Common myeloid progenitor, CD34-positive (primary cell): ENCODE measurements around the gene TMEM25.
A peak's percentile ranks its signal among the peaks of the same experiment; 100 is the strongest.

ENCODE experiments used
- CTCF ChIA-PET: fragments of 350-600 bp; sonication (Branson Sonifier 250); formaldehyde crosslinking; loops from one replicate; lab custom pipeline; 2021; ENCODE audit warnings: antibody characterized with exemption; lab: Charles Lee
- POLR2A ChIA-PET: fragments of 350-600 bp; sonication (Branson Sonifier 250); formaldehyde crosslinking; loops from one replicate; lab custom pipeline; 2021; ENCODE audit warnings: antibody characterized with exemption; lab: Charles Lee
- DNase-seq, 3 donors: peaks; one replicate each; pipeline versions ENCODE4 v3.0.0 to v3.0.0-alpha.2; 2013
- H3K27ac ChIP-seq, 2 experiments: 1 replicate in 1 of 2; 2 replicates in 1 of 2; pipeline ENCODE4 v1.7.0; 2013; ENCODE audit warnings: inconsistent platforms in 2 of 2, low read length in 2 of 2, mild to moderate bottlenecking in 2 of 2, low read depth in 1 of 2, moderate library complexity in 1 of 2; ENCODE audit not compliant: severe bottlenecking in 2 of 2, insufficient read depth in 1 of 2, poor library complexity in 1 of 2
- H3K27me3 ChIP-seq, 5 experiments: replicated peaks in 2 of 5; 1 replicate in 3 of 5; 2 replicates in 2 of 5; pipeline versions ENCODE4 v1.6.1 to v1.7.0; 2013; ENCODE audit warnings: low read length in 4 of 5, mild to moderate bottlenecking in 2 of 5, moderate library complexity in 2 of 5, inconsistent platforms in 1 of 5; ENCODE audit not compliant: insufficient read depth in 5 of 5, control insufficient read depth in 4 of 5
- H3K36me3 ChIP-seq, 4 experiments: 1 replicate in 2 of 4; 2 replicates in 2 of 4; pipeline versions ENCODE4 v1.6.1 to v1.7.0; 2013; ENCODE audit warnings: low read length in 3 of 4, control low read depth in 1 of 4, mild to moderate bottlenecking in 1 of 4; ENCODE audit not compliant: control insufficient read depth in 4 of 4, insufficient read depth in 4 of 4
- H3K4me1 ChIP-seq, 4 experiments: 1 replicate in 3 of 4; 2 replicates in 1 of 4; pipeline versions ENCODE4 v1.6.1 to v1.7.1; 2013; ENCODE audit warnings: low read length in 3 of 4, mild to moderate bottlenecking in 3 of 4, control low read depth in 1 of 4, inconsistent platforms in 1 of 4, moderate library complexity in 1 of 4; ENCODE audit not compliant: control insufficient read depth in 4 of 4, insufficient read depth in 4 of 4; ENCODE audit errors: control extremely low read depth in 1 of 4
- H3K4me3 ChIP-seq, 7 experiments: 1 replicate in 4 of 7; 2 replicates in 3 of 7; pipeline versions ENCODE4 v1.5.1 to v1.7.0; 2013; ENCODE audit warnings: mild to moderate bottlenecking in 7 of 7, low read length in 6 of 7, moderate library complexity in 6 of 7, inconsistent platforms in 2 of 7, low read depth in 2 of 7, control low read depth in 1 of 7; ENCODE audit not compliant: insufficient read depth in 4 of 7, control insufficient read depth in 1 of 7; ENCODE audit errors: extremely low read depth in 1 of 7
- H3K9me3 ChIP-seq, 5 experiments: 1 replicate in 4 of 5; 2 replicates in 1 of 5; pipeline versions ENCODE4 v1.6.1 to v1.7.1; 2013; ENCODE audit warnings: low read length in 4 of 5, mild to moderate bottlenecking in 2 of 5, inconsistent platforms in 1 of 5, low read depth in 1 of 5, moderate library complexity in 1 of 5; ENCODE audit not compliant: control insufficient read depth in 4 of 5, insufficient read depth in 2 of 5; ENCODE audit errors: control extremely low read depth in 1 of 5
- WGBS: methylation state at CpG from one replicate; pipeline ENCODE4 v1.1.5; 2013; ENCODE audit not compliant: insufficient coverage; 5-methylcytosine and 5-hydroxymethylcytosine counted together

TMEM25 gene

GRCh38 chr11:118536726-118537125, 5.7 kb downstream of the TMEM25 start:
- CTCF ChIA-PET, result interaction anchor here (0.7 to 1.3 kb wide), 3 partner anchors 10 to 15 kb away, joined by 3 read pairs; partner anchors contain the start of gene TTC36
- Histone ChIP-seq H3K27me3 (no peaks in the 10 kb centered on the region), H3K27ac (no peak overlapping the region), H3K36me3 (peaks cover 0 to 28% (median 4%) of the 10 kb centered on the region in 4 experiments), H3K4me1 (peaks cover 0 to 5% (median 5%) of the 10 kb centered on the region in 4 experiments), H3K4me3 (no peak overlapping the region), H3K9me3 (no peaks in the 10 kb centered on the region)
- WGBS, result 93% methylated on average over 2 of the region's 5 CpGs
- POLR2A ChIA-PET, result interaction anchor here (0.5 kb wide), 1 partner anchor 12 kb away, joined by 3 read pairs; no protein-coding TSS in a partner anchor
- DNase-seq, result no peak

GRCh38 chr11:118537409-118537980, 6.5 kb downstream of the TMEM25 start:
- H3K36me3 ChIP-seq, result peaks cover 0 to 32% (median 4%) of the 10 kb centered on the region in 4 experiments
- POLR2A ChIA-PET, result interaction anchor here (0.5 kb wide), 1 partner anchor 12 kb away, joined by 3 read pairs; no protein-coding TSS in a partner anchor
- no peak overlapping the region for H3K4me3 ChIP-seq
- CTCF ChIA-PET, result interaction anchor here (1.3 kb wide), 1 partner anchor 10 kb away, joined by 3 read pairs; the partner anchor contains the start of gene TTC36
- H3K4me1 ChIP-seq, result no peaks in the 10 kb centered on the region
- H3K9me3 ChIP-seq, result no peaks in the 10 kb centered on the region
- 95% methylated on average over 5 of the region's 6 CpGs for WGBS
- no peak for DNase-seq
- no peaks in the 10 kb centered on the region for H3K27me3 ChIP-seq
- H3K27ac ChIP-seq, result no peak overlapping the region

DNA sequence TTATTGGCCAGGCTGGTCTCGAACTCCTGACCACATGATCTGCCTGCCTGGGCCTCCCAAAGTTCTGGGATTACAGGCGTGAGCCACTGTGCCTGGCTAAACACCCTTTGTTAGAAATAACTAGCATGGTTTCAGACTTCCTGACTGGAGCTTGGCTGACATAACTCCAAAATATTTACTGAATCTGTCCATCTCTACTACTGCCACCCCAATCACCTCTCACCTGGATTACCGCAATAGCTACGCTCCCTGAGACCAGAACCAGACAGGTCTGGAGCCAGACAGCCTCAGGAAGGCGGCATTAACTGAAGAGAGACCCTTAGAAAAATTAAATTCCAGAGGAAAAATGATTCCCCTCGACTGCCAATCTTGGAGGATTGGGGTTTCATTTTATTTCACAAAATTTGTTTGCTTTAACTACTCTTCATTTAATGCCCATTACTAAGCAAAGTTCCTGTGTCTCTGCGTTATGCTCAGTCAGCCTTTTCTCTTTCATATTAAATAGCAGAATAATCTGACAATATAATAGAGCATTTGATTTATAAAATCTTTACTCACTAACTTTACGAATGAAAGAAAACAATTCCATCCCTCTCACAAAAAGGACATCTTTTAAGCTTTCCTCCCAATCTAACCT, 13.1 kb downstream of the TMEM25 start:
- Histone ChIP-seq H3K27me3 (no peaks in the 10 kb centered on the region), H3K4me1 (no peaks in the 10 kb centered on the region), H3K27ac (no peak overlapping the region), H3K9me3 (no peaks in the 10 kb centered on the region), H3K36me3 (peaks cover 6 to 36% (median 12%) of the 10 kb centered on the region in 4 experiments), H3K4me3 (no peak overlapping the region)
- ChIA-PET CTCF (interaction anchor here (0.6 to 1.1 kb wide), 3 partner anchors 14 to 244 kb away, joined by 3 read pairs; no protein-coding TSS in a partner anchor), POLR2A (interaction anchor here (0.5 to 1.4 kb wide), 2 partner anchors 9 to 472 kb away, joined by 3 to 4 read pairs; no protein-coding TSS in a partner anchor)
- DNase-seq, result no peak
- 73% methylated on average over 2 of the region's 8 CpGs for WGBS

GRCh38 chr11:118544647-118545010, 13.6 kb downstream of the TMEM25 start:
- H3K27me3 ChIP-seq, result no peaks in the 10 kb centered on the region
- H3K27ac ChIP-seq, result no peak overlapping the region
- DNase-seq, result no peak
- no peaks in the 10 kb centered on the region for H3K9me3 ChIP-seq
- POLR2A ChIA-PET, result interaction anchor here (0.5 kb wide), 1 partner anchor 472 kb away, joined by 3 read pairs; no protein-coding TSS in a partner anchor
- H3K4me3 ChIP-seq, result no peak overlapping the region
- H3K36me3 ChIP-seq, result peaks cover 6 to 36% (median 12%) of the 10 kb centered on the region in 4 experiments
- WGBS, result 100% methylated on average over 1 of the region's 3 CpGs
- H3K4me1 ChIP-seq, result no peaks in the 10 kb centered on the region
- CTCF ChIA-PET, result no interaction called here

- WGBS, result 98% methylated on average over 4 of the region's 5 CpGs
- Histone ChIP-seq H3K9me3 (no peaks in the 10 kb centered on the region), H3K27me3 (no peaks in the 10 kb centered on the region), H3K36me3 (peaks cover 6 to 35% (median 12%) of the 10 kb centered on the region in 4 experiments), H3K4me3 (no peak overlapping the region), H3K4me1 (no peaks in the 10 kb centered on the region), H3K27ac (no peak overlapping the region)
- ChIA-PET POLR2A (no interaction called here), CTCF (no interaction called here)
- no peak for DNase-seq
Observed at GRCh38 chr11:118545533-118545932, 14.5 kb downstream of the TMEM25 start.

GRCh38 chr11:118547132-118547531, 16.1 kb downstream of the TMEM25 start:
- H3K36me3 ChIP-seq, result peaks cover 6 to 40% (median 17%) of the 10 kb centered on the region in 4 experiments
- H3K4me3 ChIP-seq, result no peak overlapping the region
- no peaks in the 10 kb centered on the region for H3K27me3 ChIP-seq
- H3K4me1 ChIP-seq, result no peaks in the 10 kb centered on the region
- WGBS, result 100% methylated on average over 2 of the region's 2 CpGs
- H3K9me3 ChIP-seq, result no peaks in the 10 kb centered on the region
- no peak for DNase-seq
- CTCF ChIA-PET, result no interaction called here
- H3K27ac ChIP-seq, result peak overlapping the region in 1 of 2 experiments; percentile 54
- POLR2A ChIA-PET, result no interaction called here

DNA sequence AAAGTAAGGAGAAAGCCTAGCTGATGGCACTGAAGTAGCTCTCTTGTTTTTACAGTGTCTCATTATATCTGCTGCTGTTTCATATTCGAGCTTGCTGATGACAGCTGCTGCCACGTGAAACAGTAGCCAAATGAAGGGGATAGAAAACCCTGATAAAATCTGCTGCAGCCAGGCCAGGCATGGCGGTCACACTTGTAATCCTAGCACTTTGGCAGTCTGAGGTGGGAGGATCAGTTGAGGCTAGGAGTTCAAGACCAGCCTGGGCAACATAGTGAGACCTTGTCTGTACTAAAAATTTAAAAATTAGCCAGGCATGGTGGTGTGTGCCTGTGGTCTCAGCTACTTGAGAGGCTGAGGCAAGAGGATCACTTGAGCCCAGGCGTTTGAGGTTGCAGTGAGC, 21.3 kb downstream of the TMEM25 start:
- no peak for DNase-seq
- CTCF ChIA-PET, result interaction anchor here (1.0 kb wide), 1 partner anchor 16 kb away, joined by 3 read pairs; no protein-coding TSS in a partner anchor
- H3K4me3 ChIP-seq, result no peak overlapping the region
- H3K27me3 ChIP-seq, result no peaks in the 10 kb centered on the region
- no peaks in the 10 kb centered on the region for H3K9me3 ChIP-seq
- peaks cover 5 to 50% (median 19%) of the 10 kb centered on the region in 4 experiments for H3K36me3 ChIP-seq
- WGBS, result 98% methylated on average over 4 of the region's 4 CpGs
- H3K4me1 ChIP-seq, result no peaks in the 10 kb centered on the region
- no peak overlapping the region for H3K27ac ChIP-seq
- POLR2A ChIA-PET, result no interaction called here
